T-helper 22 cell (primary cell): ENCODE measurements around the gene CUX1.
"Not testable (repeated sequence)": the region's sequence is repeated elsewhere in the genome, so short reads cannot be mapped to it uniquely, and the experiment has no call there.

Source experiments
- DNase-seq: peaks from one replicate; pipeline ENCODE4 v3.0.0-alpha.2; 2020; ENCODE audit warnings: low read depth

Gene CUX1

GRCh38 chr7:101817471-101818286, at the start of gene CUX1:
Gene CUX1 (plus strand): TSS chr7:101817626. CDS start chr7:101817640, 14 bp downstream.
- DNase-seq = no peak

- DNase-seq = no peak
These were observed 49.1 kb upstream of the CUX1 start for GRCh38 chr7:101768280-101768679.

- no peak for DNase-seq
These were observed 47.0 kb upstream of the CUX1 start for GRCh38 chr7:101770466-101770865.

GRCh38 chr7:101772508-101773211, 44.8 kb upstream of the CUX1 start:
- DNase-seq = no peak

GRCh38 chr7:101775181-101775580, 42.2 kb upstream of the CUX1 start:
- no peak for DNase-seq

- no peak for DNase-seq
These were observed 39.3 kb upstream of the CUX1 start for GRCh38 chr7:101778026-101778580.

GRCh38 chr7:101779267-101779666, 38.2 kb upstream of the CUX1 start:
- no peak for DNase-seq

GRCh38 chr7:101780281-101780680, 37.1 kb upstream of the CUX1 start:
- no peak for DNase-seq

- DNase-seq = no peak
These were observed 36.0 kb upstream of the CUX1 start for GRCh38 chr7:101781439-101781838.

GRCh38 chr7:101782476-101782875, 35.0 kb upstream of the CUX1 start:
- DNase-seq = no peak

GRCh38 chr7:101782896-101783295, 34.5 kb upstream of the CUX1 start:
- no peak for DNase-seq

GRCh38 chr7:101783381-101784181, 33.8 kb upstream of the CUX1 start:
- DNase-seq = no peak

- DNase-seq = no peak
These were observed 32.9 kb upstream of the CUX1 start for GRCh38 chr7:101784292-101785127.

- DNase-seq = no peak
These were observed 29.6 kb upstream of the CUX1 start for GRCh38 chr7:101787864-101788263.

- no peak for DNase-seq
These were observed 28.9 kb upstream of the CUX1 start for GRCh38 chr7:101788517-101788916.

- no peak for DNase-seq
These were observed 26.7 kb upstream of the CUX1 start for GRCh38 chr7:101790566-101791293.

GRCh38 chr7:101792051-101792681, 25.3 kb upstream of the CUX1 start:
- no peak for DNase-seq

GRCh38 chr7:101792682-101793071, 24.7 kb upstream of the CUX1 start:
- DNase-seq = not testable (repeated sequence)

GRCh38 chr7:101795461-101795860, 22.0 kb upstream of the CUX1 start:
- DNase-seq = no peak

GRCh38 chr7:101798173-101798572, 19.3 kb upstream of the CUX1 start:
- DNase-seq = not testable (repeated sequence)
